Measurements from ENCODE around the gene C1R.
"Not testable (repeated sequence)": the region's sequence is repeated elsewhere in the genome, so short reads cannot be mapped to it uniquely, and the experiment has no call there.

C1R gene

DNA sequence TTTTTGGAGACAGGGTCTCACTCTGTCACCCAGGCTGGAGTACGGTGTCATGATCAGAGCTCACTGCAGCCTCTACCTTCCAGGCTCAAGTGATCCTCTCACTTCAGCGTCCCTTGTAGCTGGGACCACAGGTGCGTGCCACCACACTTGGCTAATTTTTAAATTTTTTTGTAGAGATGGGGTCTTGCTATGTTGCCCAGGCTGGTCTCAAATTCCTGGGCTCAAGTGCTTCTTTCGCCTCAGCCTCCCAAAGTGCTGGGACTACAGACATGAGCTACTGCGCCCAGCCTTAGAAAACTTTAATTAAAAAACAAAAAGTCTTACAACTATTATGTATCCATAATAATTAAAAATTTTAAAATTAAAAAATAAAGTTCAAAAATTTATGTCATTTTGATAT is 14.9 kb upstream of the C1R start:
- not testable (repeated sequence) for H3K27me3 ChIP-seq (ENCODE audit: control insufficient read depth in 1 of 2, insufficient read depth in 2 of 2, low read length in 2 of 2); H3K27ac ChIP-seq (ENCODE audit: low read depth, low read length); H3K9ac ChIP-seq (ENCODE audit: low read length); H3K4me3 ChIP-seq (ENCODE audit: low read depth in 1 of 2, low read length in 2 of 2); H3K9me3 ChIP-seq (ENCODE audit: low read length)
- Histone ChIP-seq H3K4me1 (ENCODE audit: insufficient read depth, low read length) (peaks cover 10% of the 10 kb centered on the region), H3K36me3 (ENCODE audit: insufficient read depth, low read length) (peaks cover 13% of the 10 kb centered on the region)

- Histone ChIP-seq H3K4me1 (ENCODE audit: insufficient read depth, low read length) (peaks cover 10% of the 10 kb centered on the region), H3K9ac (ENCODE audit: low read length) (no peak overlapping the region), H3K36me3 (ENCODE audit: insufficient read depth, low read length) (peaks cover 13% of the 10 kb centered on the region), H3K27me3 (ENCODE audit: control insufficient read depth in 1 of 2, insufficient read depth in 2 of 2, low read length in 2 of 2) (no peaks in the 10 kb centered on the region), H3K27ac (ENCODE audit: low read depth, low read length) (no peak overlapping the region), H3K4me3 (ENCODE audit: low read depth in 1 of 2, low read length in 2 of 2) (no peak overlapping the region), H3K9me3 (ENCODE audit: low read length) (no peaks in the 10 kb centered on the region)
These were observed 13.8 kb upstream of the C1R start for GRCh38 chr12:7106082-7106481.

GRCh38 chr12:7103837-7104584 is 11.8 kb upstream of the C1R start:
- H3K4me1 ChIP-seq (ENCODE audit: insufficient read depth, low read length), result peaks cover 5% of the 10 kb centered on the region
- H3K27ac ChIP-seq (ENCODE audit: low read depth, low read length), result no peak overlapping the region
- H3K27me3 ChIP-seq (ENCODE audit: control insufficient read depth in 1 of 2, insufficient read depth in 2 of 2, low read length in 2 of 2), result no peaks in the 10 kb centered on the region

GRCh38 chr12:7102582-7102981 is 10.3 kb upstream of the C1R start:
- Histone ChIP-seq H3K9ac (ENCODE audit: low read length) (no peak overlapping the region), H3K9me3 (ENCODE audit: low read length) (no peaks in the 10 kb centered on the region), H3K36me3 (ENCODE audit: insufficient read depth, low read length) (peaks cover 20% of the 10 kb centered on the region), H3K4me1 (ENCODE audit: insufficient read depth, low read length) (peaks cover 2% of the 10 kb centered on the region), H3K27me3 (ENCODE audit: control insufficient read depth in 1 of 2, insufficient read depth in 2 of 2, low read length in 2 of 2) (no peaks in the 10 kb centered on the region), H3K27ac (ENCODE audit: low read depth, low read length) (no peak overlapping the region), H3K4me3 (ENCODE audit: low read depth in 1 of 2, low read length in 2 of 2) (no peak overlapping the region)

More at GRCh38 chr12:7103837-7104584, 11.8 kb upstream of the C1R start:
- no peaks in the 10 kb centered on the region for H3K9me3 ChIP-seq (ENCODE audit: low read length)
- H3K36me3 ChIP-seq (ENCODE audit: insufficient read depth, low read length), result peaks cover 20% of the 10 kb centered on the region
- H3K4me3 ChIP-seq (ENCODE audit: low read depth in 1 of 2, low read length in 2 of 2), result no peak overlapping the region
- H3K9ac ChIP-seq (ENCODE audit: low read length), result no peak overlapping the region

GRCh38 chr12:7101694-7102131 is 9.5 kb upstream of the C1R start:
- no peaks in the 10 kb centered on the region for H3K9me3 ChIP-seq (ENCODE audit: low read length)
- no peaks in the 10 kb centered on the region for H3K27me3 ChIP-seq (ENCODE audit: control insufficient read depth in 1 of 2, insufficient read depth in 2 of 2, low read length in 2 of 2)
- H3K4me1 ChIP-seq (ENCODE audit: insufficient read depth, low read length), result no peaks in the 10 kb centered on the region
- H3K9ac ChIP-seq (ENCODE audit: low read length), result no peak overlapping the region
- no peak overlapping the region for H3K27ac ChIP-seq (ENCODE audit: low read depth, low read length)
- peaks cover 20% of the 10 kb centered on the region for H3K36me3 ChIP-seq (ENCODE audit: insufficient read depth, low read length)
- no peak overlapping the region for H3K4me3 ChIP-seq (ENCODE audit: low read depth in 1 of 2, low read length in 2 of 2)

GRCh38 chr12:7101047-7101693 is 8.9 kb upstream of the C1R start:
- Histone ChIP-seq H3K4me3 (ENCODE audit: low read depth in 1 of 2, low read length in 2 of 2) (no peak overlapping the region), H3K4me1 (ENCODE audit: insufficient read depth, low read length) (no peaks in the 10 kb centered on the region), H3K9me3 (ENCODE audit: low read length) (no peaks in the 10 kb centered on the region), H3K9ac (ENCODE audit: low read length) (no peak overlapping the region), H3K27me3 (ENCODE audit: control insufficient read depth in 1 of 2, insufficient read depth in 2 of 2, low read length in 2 of 2) (no peaks in the 10 kb centered on the region), H3K27ac (ENCODE audit: low read depth, low read length) (no peak overlapping the region), H3K36me3 (ENCODE audit: insufficient read depth, low read length) (peaks cover 20% of the 10 kb centered on the region)

DNA sequence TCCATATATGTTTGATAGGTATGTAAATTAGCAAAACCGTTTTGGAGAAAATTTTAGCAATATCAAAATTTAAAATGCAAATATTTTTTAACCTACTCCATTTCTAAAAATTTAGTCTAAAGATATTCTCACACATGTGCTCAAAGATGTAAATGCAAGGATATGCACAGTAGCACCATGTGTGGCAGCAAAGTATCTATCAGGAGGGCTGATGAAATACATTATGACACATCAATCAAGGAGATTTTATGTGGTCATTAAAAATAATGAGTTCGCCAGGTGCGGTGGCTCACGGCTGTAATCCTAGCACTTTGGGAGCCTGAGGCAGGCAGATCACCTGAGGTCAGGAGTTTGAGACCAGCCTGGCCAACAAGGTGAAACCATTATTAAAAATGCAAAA is 8.0 kb upstream of the C1R start:
- H3K4me1 ChIP-seq (ENCODE audit: insufficient read depth, low read length), result no peaks in the 10 kb centered on the region
- peaks cover 20% of the 10 kb centered on the region for H3K36me3 ChIP-seq (ENCODE audit: insufficient read depth, low read length)
- no peak overlapping the region for H3K9ac ChIP-seq (ENCODE audit: low read length)
- no peaks in the 10 kb centered on the region for H3K27me3 ChIP-seq (ENCODE audit: control insufficient read depth in 1 of 2, insufficient read depth in 2 of 2, low read length in 2 of 2)
- H3K9me3 ChIP-seq (ENCODE audit: low read length), result no peaks in the 10 kb centered on the region
- H3K27ac ChIP-seq (ENCODE audit: low read depth, low read length), result no peak overlapping the region
- no peak overlapping the region for H3K4me3 ChIP-seq (ENCODE audit: low read depth in 1 of 2, low read length in 2 of 2)

DNA sequence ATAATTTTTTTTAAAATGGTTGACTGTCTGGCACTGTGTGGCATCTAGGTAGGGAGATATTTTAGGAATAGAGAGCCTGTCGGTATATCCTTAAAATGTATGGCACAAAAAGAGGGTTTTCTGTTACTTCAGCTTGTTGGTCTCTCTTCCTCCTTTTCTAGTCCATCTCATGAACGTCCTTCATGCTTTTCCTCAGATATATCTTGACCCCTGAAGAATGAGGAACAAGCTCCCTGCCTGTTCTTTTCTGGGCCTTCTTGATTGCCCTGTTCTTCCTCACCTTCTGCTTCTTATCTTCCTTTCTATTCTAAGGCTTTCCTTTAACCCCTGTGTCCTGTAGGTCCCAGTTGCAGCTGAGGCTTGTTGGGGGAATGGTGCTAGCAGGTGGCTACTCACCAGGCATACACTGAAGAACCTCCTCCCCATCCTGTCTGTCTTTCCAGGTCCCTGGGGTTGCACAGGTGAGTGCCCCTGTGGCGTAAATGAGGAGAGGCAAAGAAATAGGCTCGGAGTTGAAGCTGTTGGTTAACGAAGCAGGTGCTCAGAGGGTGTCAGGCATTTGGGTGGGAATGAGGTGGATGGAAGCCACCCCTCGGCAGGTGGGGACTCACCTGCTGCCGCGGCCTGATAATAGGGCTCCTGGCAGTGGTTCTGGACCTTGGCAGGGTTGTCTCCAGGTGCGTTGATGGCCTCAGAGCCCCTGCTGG is 7.2 kb upstream of the C1R start:
- no peak overlapping the region for H3K4me3 ChIP-seq (ENCODE audit: low read depth in 1 of 2, low read length in 2 of 2)
- no peak overlapping the region for H3K9ac ChIP-seq (ENCODE audit: low read length)
- H3K9me3 ChIP-seq (ENCODE audit: low read length), result no peaks in the 10 kb centered on the region
- no peak overlapping the region for H3K27ac ChIP-seq (ENCODE audit: low read depth, low read length)
- no peaks in the 10 kb centered on the region for H3K4me1 ChIP-seq (ENCODE audit: insufficient read depth, low read length)
- H3K36me3 ChIP-seq (ENCODE audit: insufficient read depth, low read length), result peaks cover 18% of the 10 kb centered on the region
- no peaks in the 10 kb centered on the region for H3K27me3 ChIP-seq (ENCODE audit: control insufficient read depth in 1 of 2, insufficient read depth in 2 of 2, low read length in 2 of 2)

DNA sequence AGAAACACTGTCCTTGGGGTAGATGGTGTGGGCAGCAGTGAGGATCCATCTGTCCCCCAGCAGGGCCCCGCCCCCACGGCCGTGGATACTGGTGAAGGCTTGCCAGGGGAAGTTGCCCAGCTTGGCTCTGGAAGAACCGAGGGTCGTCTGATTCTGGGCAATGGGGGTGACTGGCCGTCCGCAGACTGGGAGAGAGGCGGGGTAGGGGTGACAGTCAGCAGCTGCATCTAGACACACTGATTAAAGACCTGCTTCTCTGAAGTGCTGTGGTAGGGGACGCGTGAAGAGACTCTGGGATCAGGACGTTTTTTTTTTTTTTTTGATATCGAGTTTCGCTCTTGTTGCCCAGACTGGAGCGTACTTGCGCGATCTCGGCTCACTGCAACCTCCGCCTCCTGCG is 4.7 kb upstream of the C1R start:
- no peak overlapping the region for H3K4me3 ChIP-seq (ENCODE audit: low read depth in 1 of 2, low read length in 2 of 2)
- H3K36me3 ChIP-seq (ENCODE audit: insufficient read depth, low read length), result peaks cover 6% of the 10 kb centered on the region
- H3K9ac ChIP-seq (ENCODE audit: low read length), result no peak overlapping the region
- H3K27me3 ChIP-seq (ENCODE audit: control insufficient read depth in 1 of 2, insufficient read depth in 2 of 2, low read length in 2 of 2), result no peaks in the 10 kb centered on the region
- no peaks in the 10 kb centered on the region for H3K9me3 ChIP-seq (ENCODE audit: low read length)
- H3K4me1 ChIP-seq (ENCODE audit: insufficient read depth, low read length), result peaks cover 6% of the 10 kb centered on the region
- H3K27ac ChIP-seq (ENCODE audit: low read depth, low read length), result no peak overlapping the region

- Histone ChIP-seq H3K36me3 (ENCODE audit: insufficient read depth, low read length) (peaks cover 6% of the 10 kb centered on the region), H3K27ac (ENCODE audit: low read depth, low read length) (no peak overlapping the region), H3K9me3 (ENCODE audit: low read length) (no peaks in the 10 kb centered on the region), H3K4me1 (ENCODE audit: insufficient read depth, low read length) (peaks cover 11% of the 10 kb centered on the region), H3K9ac (ENCODE audit: low read length) (no peak overlapping the region), H3K4me3 (ENCODE audit: low read depth in 1 of 2, low read length in 2 of 2) (no peak overlapping the region), H3K27me3 (ENCODE audit: control insufficient read depth in 1 of 2, insufficient read depth in 2 of 2, low read length in 2 of 2) (no peaks in the 10 kb centered on the region)
These were observed 4.0 kb upstream of the C1R start for GRCh38 chr12:7096006-7096932.

GRCh38 chr12:7093892-7094291 is 1.6 kb upstream of the C1R start:
- H3K9ac ChIP-seq (ENCODE audit: low read length), result no peak overlapping the region
- no peak overlapping the region for H3K27ac ChIP-seq (ENCODE audit: low read depth, low read length)
- peaks cover 15% of the 10 kb centered on the region for H3K36me3 ChIP-seq (ENCODE audit: insufficient read depth, low read length)
- H3K4me1 ChIP-seq (ENCODE audit: insufficient read depth, low read length), result peaks cover 25% of the 10 kb centered on the region
- no peaks in the 10 kb centered on the region for H3K9me3 ChIP-seq (ENCODE audit: low read length)
- H3K4me3 ChIP-seq (ENCODE audit: low read depth in 1 of 2, low read length in 2 of 2), result no peak overlapping the region
- no peaks in the 10 kb centered on the region for H3K27me3 ChIP-seq (ENCODE audit: control insufficient read depth in 1 of 2, insufficient read depth in 2 of 2, low read length in 2 of 2)
